ENCODE measurements around the gene WDR27. TPM values are rescaled to one million over a fixed set of nuclear protein-coding genes. Genes with fewer than 3 reads are reported as not detected.
A peak's percentile ranks its signal among the peaks of the same experiment; 100 is the strongest.

Gene WDR27
- total and polyA plus RNA-seq, 2 experiments from 2014 or later = 27.7 to 29.7 TPM

DNA sequence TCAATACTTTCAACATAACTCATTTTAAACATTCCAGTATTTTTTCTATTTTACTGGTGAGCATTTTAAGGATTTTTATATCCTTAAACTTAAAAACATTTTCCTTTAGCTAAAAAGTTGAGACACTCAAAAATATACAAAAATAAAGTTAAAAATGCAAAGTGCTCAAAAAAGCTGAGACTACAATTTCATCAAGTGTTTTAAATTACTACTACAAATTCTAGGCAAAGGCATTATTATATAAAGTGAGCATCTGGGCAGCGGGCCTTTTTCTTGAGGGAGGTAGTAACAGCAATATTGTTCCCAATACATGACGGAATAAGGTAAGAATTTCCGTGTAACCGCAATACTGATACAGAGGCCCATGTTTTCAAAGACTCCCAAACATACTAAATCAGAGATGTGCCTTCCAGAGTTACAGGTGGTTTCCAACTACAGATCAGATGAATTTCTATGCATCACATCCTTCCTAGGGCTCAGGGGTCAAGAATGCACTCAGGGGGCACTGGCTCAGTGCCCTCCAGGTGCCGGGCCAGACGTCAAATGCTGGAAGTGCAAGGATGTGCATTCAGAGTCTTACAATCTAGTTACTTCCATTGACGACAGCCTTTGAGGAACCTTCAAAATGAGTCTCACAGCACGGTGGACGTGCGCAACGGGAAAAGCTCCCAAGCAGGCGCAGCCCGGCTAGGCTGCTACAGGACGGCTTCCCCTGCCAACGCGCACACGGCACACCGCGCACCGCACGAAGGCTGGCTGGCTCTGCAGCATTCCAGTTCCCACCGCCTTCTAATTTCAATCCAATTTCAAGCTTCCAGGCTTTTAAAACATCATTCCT lies 20.8 kb upstream of the WDR27 start:
- H3K4me3 ChIP-seq = peak overlapping the region; percentile 44
- 4% methylated on average over 22 of the region's 22 CpGs for WGBS (ENCODE audit: low lambda C conversion rate, missing lambda C conversion rate)
- H3K4me1 ChIP-seq (ENCODE audit: insufficient read depth) = peaks cover 15% of the 10 kb centered on the region
- no peaks in the 10 kb centered on the region for H3K9me3 ChIP-seq (ENCODE audit: low read depth)
- peaks cover 48% of the 10 kb centered on the region for H4K20me1 ChIP-seq (ENCODE audit: insufficient read depth, poor library complexity, severe bottlenecking)
- H3K79me2 ChIP-seq = peaks cover 59% of the 10 kb centered on the region
- H3K27ac ChIP-seq = peak overlapping the region; percentile 96
- peak; percentile 69 for DNase-seq (ENCODE audit: low spot score)
- H3K4me2 ChIP-seq = peak overlapping the region; percentile 93
- no peaks in the 10 kb centered on the region for H3K36me3 ChIP-seq (replicated peaks; ENCODE audit: insufficient read depth, low read depth)
- H2AFZ ChIP-seq = peak overlapping the region; percentile 17
- H3K27me3 ChIP-seq = no peaks in the 10 kb centered on the region
- no peak for TF ChIP-seq EZH2 (IDR thresholded peaks at IDR 0.05; ENCODE audit: borderline replicate concordance)
- no peak for TF ChIP-seq CTCF (IDR thresholded peaks at IDR 0.05; ENCODE audit: poor library complexity)
- no peak for TF ChIP-seq EZH2phosphoT487 (IDR thresholded peaks at IDR 0.05; ENCODE audit: low read depth, severe bottlenecking, unreplicated experiment)
- no peaks in the 10 kb centered on the region for H3K9me2 ChIP-seq (replicated peaks; ENCODE audit: insufficient read depth)

DNA sequence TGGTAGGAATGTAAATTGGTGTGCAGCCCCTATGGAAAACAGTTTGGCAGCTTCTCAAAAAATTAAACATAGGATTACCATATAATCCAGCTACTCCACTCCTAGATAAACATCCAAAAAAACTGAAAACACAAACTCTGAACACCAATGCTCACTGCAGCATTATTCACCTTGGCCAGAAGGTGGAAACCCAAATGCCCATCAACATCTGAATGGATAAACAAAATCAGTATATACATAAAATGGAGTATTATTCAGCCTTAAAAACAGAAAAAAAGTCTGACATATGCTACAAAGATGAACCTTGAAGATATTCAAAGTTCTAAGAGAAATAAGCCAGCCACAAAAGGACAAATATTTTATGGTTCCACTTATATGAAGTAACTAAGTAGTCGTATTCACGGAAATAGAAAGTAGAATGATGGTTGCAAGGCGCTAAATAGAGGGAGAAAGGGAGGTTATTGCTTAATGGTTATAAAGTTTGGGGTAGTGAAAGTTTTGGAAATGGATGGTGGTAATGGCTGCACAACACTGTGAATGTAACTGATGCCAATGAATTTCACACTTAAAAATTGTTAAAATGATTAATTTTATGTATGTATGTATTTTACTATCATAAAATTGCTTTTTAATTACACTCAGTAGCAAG lies 18.5 kb upstream of the WDR27 start:
- H3K79me2 ChIP-seq = peaks cover 75% of the 10 kb centered on the region
- TF ChIP-seq CTCF (IDR thresholded peaks at IDR 0.05; ENCODE audit: poor library complexity) (peak; percentile 7), EZH2 (IDR thresholded peaks at IDR 0.05; ENCODE audit: borderline replicate concordance) (no peak)
- peaks cover 48% of the 10 kb centered on the region for H4K20me1 ChIP-seq (ENCODE audit: insufficient read depth, poor library complexity, severe bottlenecking)
- no peak for DNase-seq (ENCODE audit: low spot score)
- H3K27ac ChIP-seq = no peak overlapping the region
- no peaks in the 10 kb centered on the region for H3K9me3 ChIP-seq (ENCODE audit: low read depth)
- no peaks in the 10 kb centered on the region for H3K36me3 ChIP-seq (replicated peaks; ENCODE audit: insufficient read depth, low read depth)
- H3K4me2 ChIP-seq = no peak overlapping the region
- no peaks in the 10 kb centered on the region for H3K27me3 ChIP-seq
- peaks cover 9% of the 10 kb centered on the region for H3K4me1 ChIP-seq (ENCODE audit: insufficient read depth)
- 99% methylated on average over 3 of the region's 3 CpGs for WGBS (ENCODE audit: low lambda C conversion rate, missing lambda C conversion rate)
- no peak overlapping the region for H3K4me3 ChIP-seq
- H3K9me2 ChIP-seq (replicated peaks; ENCODE audit: insufficient read depth) = no peaks in the 10 kb centered on the region
- H2AFZ ChIP-seq = no peak overlapping the region

- no peak for TF ChIP-seq CTCF (IDR thresholded peaks at IDR 0.05; ENCODE audit: poor library complexity)
- Histone ChIP-seq H3K79me2 (peaks cover 75% of the 10 kb centered on the region), H3K9me2 (replicated peaks; ENCODE audit: insufficient read depth) (no peaks in the 10 kb centered on the region), H2AFZ (no peak overlapping the region), H3K4me3 (no peak overlapping the region), H3K27ac (no peak overlapping the region), H4K20me1 (ENCODE audit: insufficient read depth, poor library complexity, severe bottlenecking) (peaks cover 48% of the 10 kb centered on the region), H3K4me1 (ENCODE audit: insufficient read depth) (peaks cover 9% of the 10 kb centered on the region), H3K4me2 (no peak overlapping the region), H3K36me3 (replicated peaks; ENCODE audit: insufficient read depth, low read depth) (no peaks in the 10 kb centered on the region), H3K9me3 (ENCODE audit: low read depth) (no peaks in the 10 kb centered on the region), H3K27me3 (no peaks in the 10 kb centered on the region)
- WGBS (ENCODE audit: low lambda C conversion rate, missing lambda C conversion rate) = 81% methylated on average over 4 of the region's 4 CpGs
- DNase-seq (ENCODE audit: low spot score) = no peak
Measured at GRCh38 chr6:169719117-169719516, 17.3 kb upstream of the WDR27 start.
